AG09309 (cell line): ENCODE measurements around the gene PRM3.

Source experiments
- DNase-seq: peaks from one replicate; pipeline ENCODE4 v3.0.0-alpha.2; 2010; ENCODE audit warnings: low read depth
- H3K4me3 ChIP-seq: 2 replicates; pipeline ENCODE4 v1.5.1; 2011; ENCODE audit warnings: mild to moderate bottlenecking, low read depth, low read length, moderate library complexity; ENCODE audit not compliant: control insufficient read depth
- TF ChIP-seq, protein P1 (sequence below): IDR thresholded peaks from 2 replicates; pipeline ENCODE4 v1.5.1; 2011; ENCODE audit warnings: mild to moderate bottlenecking, low read depth, low read length, inconsistent platforms; ENCODE audit not compliant: insufficient read depth, control insufficient read depth; ENCODE audit errors: missing control alignments

Gene PRM3

DNA sequence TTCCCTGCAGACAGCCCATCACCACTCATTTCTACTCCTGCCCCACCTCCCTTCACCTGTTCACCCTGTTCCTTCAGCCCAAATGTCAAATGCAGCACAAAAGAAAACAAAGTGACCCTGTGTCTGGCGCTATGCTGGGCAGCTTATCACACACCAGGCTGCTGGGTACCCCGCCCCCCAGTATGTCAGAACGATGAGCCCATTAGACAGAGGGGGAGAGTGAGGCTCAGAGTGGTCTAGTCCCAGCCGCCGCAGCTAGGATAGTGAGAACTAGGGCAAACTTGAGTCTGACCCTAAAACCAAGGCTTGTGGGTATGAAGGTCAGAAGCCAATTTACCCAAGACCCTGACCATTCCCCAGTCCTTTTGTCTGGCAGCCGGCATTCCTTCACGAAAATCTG, 8.3 kb downstream of the PRM3 start:
- no peak for DNase-seq
- TF ChIP-seq, protein P1, sequence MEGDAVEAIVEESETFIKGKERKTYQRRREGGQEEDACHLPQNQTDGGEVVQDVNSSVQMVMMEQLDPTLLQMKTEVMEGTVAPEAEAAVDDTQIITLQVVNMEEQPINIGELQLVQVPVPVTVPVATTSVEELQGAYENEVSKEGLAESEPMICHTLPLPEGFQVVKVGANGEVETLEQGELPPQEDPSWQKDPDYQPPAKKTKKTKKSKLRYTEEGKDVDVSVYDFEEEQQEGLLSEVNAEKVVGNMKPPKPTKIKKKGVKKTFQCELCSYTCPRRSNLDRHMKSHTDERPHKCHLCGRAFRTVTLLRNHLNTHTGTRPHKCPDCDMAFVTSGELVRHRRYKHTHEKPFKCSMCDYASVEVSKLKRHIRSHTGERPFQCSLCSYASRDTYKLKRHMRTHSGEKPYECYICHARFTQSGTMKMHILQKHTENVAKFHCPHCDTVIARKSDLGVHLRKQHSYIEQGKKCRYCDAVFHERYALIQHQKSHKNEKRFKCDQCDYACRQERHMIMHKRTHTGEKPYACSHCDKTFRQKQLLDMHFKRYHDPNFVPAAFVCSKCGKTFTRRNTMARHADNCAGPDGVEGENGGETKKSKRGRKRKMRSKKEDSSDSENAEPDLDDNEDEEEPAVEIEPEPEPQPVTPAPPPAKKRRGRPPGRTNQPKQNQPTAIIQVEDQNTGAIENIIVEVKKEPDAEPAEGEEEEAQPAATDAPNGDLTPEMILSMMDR: no peak
- no peak overlapping the region for H3K4me3 ChIP-seq

DNA sequence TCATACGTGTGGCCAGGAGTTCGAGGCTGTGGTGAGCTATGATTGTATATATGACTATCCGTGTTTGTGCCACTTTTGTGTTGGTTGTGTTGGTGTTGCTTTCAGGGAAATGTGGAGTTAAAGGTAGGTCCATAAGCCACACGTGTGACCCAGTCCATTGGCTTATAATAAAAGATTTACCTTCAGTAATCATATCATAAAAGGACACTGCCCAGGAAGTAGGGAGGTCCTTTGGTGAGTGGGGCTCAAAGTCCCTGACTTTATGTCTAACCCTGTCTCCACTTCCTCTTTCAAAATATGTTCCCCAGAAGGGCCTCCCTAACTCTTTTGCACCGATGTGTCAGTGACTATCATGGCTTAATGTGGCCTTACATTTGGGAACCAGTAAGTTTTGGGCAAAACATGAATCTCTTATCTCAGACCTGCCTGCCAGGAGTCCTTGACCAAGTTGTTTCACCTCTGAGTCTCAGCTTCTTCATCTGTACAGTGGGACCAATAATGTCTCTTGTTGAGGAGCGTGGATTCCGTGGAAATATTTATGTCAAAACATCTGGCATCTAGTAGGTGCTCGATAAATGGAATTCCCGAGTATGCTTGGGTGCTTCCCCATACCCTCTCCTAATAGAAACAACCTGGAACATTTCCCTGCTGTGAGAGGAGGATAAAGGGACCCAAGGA, 9.1 kb downstream of the PRM3 start:
- DNase-seq: no peak
- TF ChIP-seq, protein P1: no peak
- H3K4me3 ChIP-seq: no peak overlapping the region

DNA sequence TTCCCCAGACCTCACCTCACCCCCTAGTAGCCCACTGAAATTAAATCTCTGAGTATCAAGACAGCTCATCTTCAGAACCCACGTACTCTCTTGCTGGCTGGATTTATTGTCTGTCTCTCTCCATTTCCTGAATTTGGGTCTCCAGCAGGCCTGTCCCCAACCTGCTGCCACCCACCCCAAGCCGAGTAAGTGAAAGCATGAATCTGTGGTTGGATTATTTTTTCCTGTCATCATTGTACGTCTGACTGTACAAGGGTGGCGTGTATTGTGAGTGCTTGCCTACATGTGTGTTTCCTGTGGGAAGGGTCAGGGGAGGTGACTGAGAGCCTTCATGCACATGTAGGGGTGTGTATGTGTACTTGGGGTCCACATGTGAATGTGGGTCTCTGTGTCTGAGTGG, 9.7 kb downstream of the PRM3 start:
- no peak for DNase-seq
- H3K4me3 ChIP-seq: no peak overlapping the region
- TF ChIP-seq, protein P1: no peak

DNA sequence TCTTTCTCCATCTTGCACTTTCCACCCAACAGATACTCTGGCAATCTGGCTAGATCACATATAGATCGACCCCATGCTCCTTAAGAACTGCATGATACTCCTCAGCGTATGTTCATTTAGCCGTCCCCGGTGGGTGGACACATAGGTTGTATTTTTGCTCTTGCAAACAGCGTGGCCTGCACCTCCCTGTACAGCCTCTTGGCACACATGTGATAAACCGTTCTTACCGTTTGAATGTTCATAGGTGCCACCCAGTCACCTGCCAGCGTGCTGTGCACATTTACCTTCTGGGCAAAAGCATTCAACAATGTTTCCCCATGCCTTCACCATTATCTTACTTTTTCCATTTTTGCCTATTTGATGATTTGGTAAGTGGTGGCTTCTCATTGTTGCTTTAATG, 10.5 kb downstream of the PRM3 start:
- DNase-seq: no peak
- H3K4me3 ChIP-seq: no peak overlapping the region
- TF ChIP-seq, protein P1: no peak

DNA sequence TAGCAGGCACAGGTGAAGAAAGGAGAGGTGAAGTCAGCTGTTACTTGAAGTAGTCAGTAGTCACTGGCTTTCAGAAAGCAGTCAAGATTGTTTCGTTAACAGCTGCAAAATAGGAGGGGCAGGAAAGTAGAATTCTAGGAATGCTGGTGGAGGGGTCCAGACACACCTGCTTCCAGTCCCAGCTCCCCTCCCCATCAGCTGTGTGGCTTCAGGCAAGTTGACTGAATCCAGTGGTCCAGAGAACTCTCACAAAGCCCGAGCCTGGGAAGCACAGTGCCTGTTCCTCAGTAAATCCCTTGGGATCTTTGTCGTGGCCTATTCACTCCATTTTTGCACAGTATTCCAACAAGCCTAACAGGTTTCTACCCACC, 12.8 kb downstream of the PRM3 start:
- no peak for DNase-seq
- no peak overlapping the region for H3K4me3 ChIP-seq
- TF ChIP-seq, protein P1: no peak

DNA sequence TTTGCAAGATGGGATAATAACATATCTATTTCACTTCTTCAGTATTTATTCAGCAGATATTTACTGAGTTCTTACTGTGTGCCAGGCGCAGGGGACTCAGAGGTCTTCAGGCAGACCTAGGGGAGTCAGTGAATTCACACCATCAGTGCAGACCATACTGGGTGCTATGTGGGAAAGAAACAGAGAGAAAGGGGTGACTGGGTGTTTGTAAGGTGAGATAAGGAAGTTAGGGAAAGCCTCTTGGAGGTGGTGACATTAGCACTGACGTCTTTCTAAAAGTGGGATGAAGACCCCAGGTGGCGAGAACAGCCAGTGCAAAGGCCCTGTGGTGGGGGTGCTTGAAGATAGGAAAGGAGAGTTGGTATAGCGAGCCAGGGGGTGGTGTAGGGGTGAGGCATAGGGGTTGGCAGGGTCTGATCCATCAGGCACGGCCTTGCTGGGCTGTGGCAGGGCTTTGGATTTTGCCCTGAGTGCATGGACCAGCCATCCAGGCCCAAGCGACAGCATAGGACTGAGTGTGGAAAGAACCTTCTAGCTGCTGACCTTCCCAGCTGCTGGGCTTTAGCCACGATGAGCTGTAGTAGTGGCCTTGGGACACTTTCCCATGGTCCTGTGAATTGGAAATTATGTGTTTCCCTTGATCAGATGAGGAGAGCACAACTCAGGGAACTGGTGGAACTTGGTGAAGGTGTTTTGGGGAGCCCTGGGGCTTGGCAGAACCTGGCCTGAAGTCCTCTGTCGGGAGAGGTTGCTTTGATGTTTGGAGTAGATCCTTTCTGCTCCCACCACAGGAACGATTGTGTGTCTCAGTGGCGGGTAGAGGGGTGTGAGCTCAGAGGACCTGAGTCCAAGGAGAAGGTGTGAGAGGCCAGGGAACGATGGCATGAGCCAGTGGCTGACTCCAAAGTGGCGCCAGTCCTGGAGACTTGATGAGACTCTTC, 13.5 kb downstream of the PRM3 start:
- H3K4me3 ChIP-seq: no peak overlapping the region
- TF ChIP-seq, protein P1: no peak
- DNase-seq: no peak
